Measurements from ENCODE around the gene RIMKLB.
"Not testable (repeated sequence)": the region's sequence is repeated elsewhere in the genome, so short reads cannot be mapped to it uniquely, and the experiment has no call there.

The RIMKLB gene

GRCh38 chr12:8813572-8814357 lies 116.0 kb downstream of the RIMKLB start:
- TF ChIP-seq TAF1 (IDR thresholded peaks at IDR 0.05; ENCODE audit: borderline replicate concordance, low read depth, low read length) (no peak), POLR2A (IDR thresholded peaks at IDR 0.05; ENCODE audit: low read depth, low read length) (no peak), POLR2AphosphoS5 (IDR thresholded peaks at IDR 0.05; ENCODE audit: low read depth, low read length) (no peak)
- DNase-seq (ENCODE audit: insufficient read length) = no peak
- FAIRE-seq = no peak

- DNase-seq (ENCODE audit: insufficient read length) (no peak), FAIRE-seq (no peak)
- TF ChIP-seq TAF1 (IDR thresholded peaks at IDR 0.05; ENCODE audit: borderline replicate concordance, low read depth, low read length) = no peak
- no peak for TF ChIP-seq POLR2A (IDR thresholded peaks at IDR 0.05; ENCODE audit: low read depth, low read length)
- no peak for TF ChIP-seq POLR2AphosphoS5 (IDR thresholded peaks at IDR 0.05; ENCODE audit: low read depth, low read length)
Measured at GRCh38 chr12:8816448-8817050, 118.8 kb downstream of the RIMKLB start.

GRCh38 chr12:8817856-8818255 lies 120.1 kb downstream of the RIMKLB start:
- TF ChIP-seq TAF1 (IDR thresholded peaks at IDR 0.05; ENCODE audit: borderline replicate concordance, low read depth, low read length) (no peak), POLR2AphosphoS5 (IDR thresholded peaks at IDR 0.05; ENCODE audit: low read depth, low read length) (no peak), POLR2A (IDR thresholded peaks at IDR 0.05; ENCODE audit: low read depth, low read length) (no peak)
- DNase-seq (ENCODE audit: insufficient read length) (no peak), FAIRE-seq (no peak)

DNA sequence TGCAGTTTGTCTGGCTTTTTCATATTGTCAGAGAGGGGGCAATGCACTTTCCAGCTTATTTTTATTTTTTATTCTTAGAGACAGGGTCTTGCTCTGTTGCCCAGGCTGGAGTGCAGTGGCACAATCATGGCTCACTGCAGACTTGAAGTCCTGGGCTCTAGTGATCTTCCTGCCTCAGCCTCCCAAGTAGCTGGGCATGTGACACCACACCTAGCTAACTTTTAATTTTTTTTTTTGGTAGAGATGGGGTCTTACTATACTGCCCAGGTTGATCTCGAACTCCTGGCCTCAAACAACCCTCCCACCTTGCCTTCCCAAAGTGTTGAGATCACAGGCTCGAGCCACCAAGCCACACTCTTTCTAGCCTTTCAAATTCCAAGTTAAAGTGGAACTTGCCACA lies 120.7 kb downstream of the RIMKLB start:
- DNase-seq (ENCODE audit: insufficient read length) (no peak), FAIRE-seq (no peak)
- TF ChIP-seq POLR2AphosphoS5 (IDR thresholded peaks at IDR 0.05; ENCODE audit: low read depth, low read length) (no peak), POLR2A (IDR thresholded peaks at IDR 0.05; ENCODE audit: low read depth, low read length) (no peak), TAF1 (IDR thresholded peaks at IDR 0.05; ENCODE audit: borderline replicate concordance, low read depth, low read length) (no peak)

DNA sequence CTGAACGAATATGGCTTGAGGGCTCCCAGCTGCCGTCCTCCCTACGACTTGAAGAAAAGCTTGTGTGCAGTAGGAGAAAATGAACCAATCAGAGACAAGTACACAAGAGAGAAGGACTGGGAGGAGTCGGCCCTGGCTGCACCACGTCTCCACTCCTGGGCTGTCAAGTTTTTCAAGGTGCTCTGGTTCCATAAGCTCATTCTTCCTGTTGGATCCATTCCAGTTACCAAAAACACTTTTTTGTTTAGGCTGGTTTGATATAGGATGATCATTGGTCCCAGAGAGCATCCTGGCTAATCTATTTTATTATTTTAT lies 121.8 kb downstream of the RIMKLB start:
- DNase-seq (ENCODE audit: insufficient read length) = no peak
- no peak for FAIRE-seq
- TF ChIP-seq TAF1 (IDR thresholded peaks at IDR 0.05; ENCODE audit: borderline replicate concordance, low read depth, low read length) = no peak

- DNase-seq (ENCODE audit: insufficient read length); FAIRE-seq: not testable (repeated sequence)
Measured at GRCh38 chr12:8820676-8821407, 123.1 kb downstream of the RIMKLB start.

DNA sequence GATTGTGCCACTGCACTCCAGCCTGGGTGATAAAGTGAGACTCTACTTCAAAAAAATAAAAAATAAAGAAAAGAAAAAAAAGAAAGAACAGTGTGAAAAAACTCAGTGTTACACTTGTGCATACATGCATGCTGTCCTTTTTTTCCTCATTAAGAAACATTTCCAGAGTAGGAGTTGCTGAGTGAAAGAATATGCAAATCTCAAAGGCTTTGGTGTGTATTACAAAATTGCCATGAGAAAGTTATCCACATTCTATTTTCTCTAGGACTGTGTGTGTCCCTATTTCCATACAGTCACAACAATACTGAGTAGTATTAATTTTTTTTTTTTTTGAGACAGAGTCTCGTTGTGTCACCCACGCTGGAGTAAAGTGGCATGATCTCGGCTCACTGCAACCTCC lies 123.8 kb downstream of the RIMKLB start:
- DNase-seq (ENCODE audit: insufficient read length) (no peak), FAIRE-seq (no peak)
- TF ChIP-seq POLR2AphosphoS5 (IDR thresholded peaks at IDR 0.05; ENCODE audit: low read depth, low read length) = no peak
- no peak for TF ChIP-seq TAF1 (IDR thresholded peaks at IDR 0.05; ENCODE audit: borderline replicate concordance, low read depth, low read length)

GRCh38 chr12:8822298-8822697 lies 124.5 kb downstream of the RIMKLB start, which contains the start of gene A2ML1:
A2ML1 (plus strand) TSS chr12:8822621; CDS start chr12:8822652, 31 bp downstream.
- no peak for TF ChIP-seq TAF1 (IDR thresholded peaks at IDR 0.05; ENCODE audit: borderline replicate concordance, low read depth, low read length)
- DNase-seq (ENCODE audit: insufficient read length) (no peak), FAIRE-seq (no peak)

GRCh38 chr12:8823565-8824300 lies 125.9 kb downstream of the RIMKLB start:
- DNase-seq (ENCODE audit: insufficient read length) (no peak), FAIRE-seq (no peak)
- TF ChIP-seq POLR2A (IDR thresholded peaks at IDR 0.05; ENCODE audit: low read depth, low read length) (no peak), TAF1 (IDR thresholded peaks at IDR 0.05; ENCODE audit: borderline replicate concordance, low read depth, low read length) (no peak), POLR2AphosphoS5 (IDR thresholded peaks at IDR 0.05; ENCODE audit: low read depth, low read length) (no peak)

- TF ChIP-seq TAF1 (IDR thresholded peaks at IDR 0.05; ENCODE audit: borderline replicate concordance, low read depth, low read length) (no peak), POLR2A (IDR thresholded peaks at IDR 0.05; ENCODE audit: low read depth, low read length) (no peak), POLR2AphosphoS5 (IDR thresholded peaks at IDR 0.05; ENCODE audit: low read depth, low read length) (no peak)
- FAIRE-seq = no peak
Measured at GRCh38 chr12:8827551-8828256, 129.9 kb downstream of the RIMKLB start.

More at GRCh38 chr12:8827551-8828256, 129.9 kb downstream of the RIMKLB start:
- DNase-seq (ENCODE audit: insufficient read length) = no peak
